Type B pancreatic cell (in vitro differentiated cells): ENCODE measurements around the gene BTAF1. TPM values are rescaled to one million over a fixed set of nuclear protein-coding genes. Genes with fewer than 3 reads are reported as not detected.

ENCODE experiments used
- DNase-seq: peaks from one replicate; pipeline ENCODE4 v3.0.0; 2021; ENCODE audit warnings: mixed read lengths; ENCODE audit not compliant: unreplicated experiment; ENCODE audit errors: extremely low spot score
- H3K27ac Mint-ChIP-seq: 2 replicates; pipeline ENCODE4 v1.8.0; 2021; ENCODE audit warnings: mild to moderate bottlenecking, mixed read lengths
- H3K27me3 Mint-ChIP-seq: 2 replicates; pipeline ENCODE4 v1.8.0; 2021; ENCODE audit warnings: mixed read lengths
- H3K36me3 Mint-ChIP-seq: 2 replicates; pipeline ENCODE4 v1.8.0; 2021; ENCODE audit warnings: mixed read lengths
- H3K4me1 Mint-ChIP-seq: one replicate; pipeline ENCODE4 v1.8.0; 2021; ENCODE audit warnings: mixed read lengths; ENCODE audit not compliant: unreplicated experiment
- H3K4me3 Mint-ChIP-seq: 2 replicates; pipeline ENCODE4 v1.8.0; 2021; ENCODE audit warnings: mild to moderate bottlenecking, mixed read lengths
- H3K9me3 Mint-ChIP-seq: 2 replicates; pipeline ENCODE4 v1.8.0; 2021; ENCODE audit warnings: mixed read lengths
- CTCF ChIP-seq: fragments of 200-600 bp; sonication (generic); conservative IDR thresholded peaks from 2 replicates; pipeline ENCODE4 v1.5.0; 2021; ENCODE audit warnings: antibody characterized with exemption, mild to moderate bottlenecking
- total RNA-seq: library from RNA; stranded (reverse); gene quantifications from 2 replicates; pipeline ENCODE4 v1.2.1, GENCODE V29; 2021; ENCODE audit warnings: low replicate concordance

The BTAF1 gene
- total RNA-seq, 1 donor from 2014 or later = 34.7 TPM

- H3K36me3 Mint-ChIP-seq = peaks cover 53% of the 10 kb centered on the region
- H3K4me1 Mint-ChIP-seq = no peaks in the 10 kb centered on the region
- H3K27ac Mint-ChIP-seq = no peak overlapping the region
- TF ChIP-seq CTCF = no peak
- H3K4me3 Mint-ChIP-seq = no peak overlapping the region
- no peak for DNase-seq
- H3K9me3 Mint-ChIP-seq = peaks cover 5% of the 10 kb centered on the region
- H3K27me3 Mint-ChIP-seq = no peaks in the 10 kb centered on the region
Observed at GRCh38 chr10:92001995-92002394, 78.4 kb downstream of the BTAF1 start.

GRCh38 chr10:92003258-92003657 lies 79.7 kb downstream of the BTAF1 start:
- H3K4me3 Mint-ChIP-seq = no peak overlapping the region
- DNase-seq = no peak
- peaks cover 46% of the 10 kb centered on the region for H3K36me3 Mint-ChIP-seq
- no peak for TF ChIP-seq CTCF
- peaks cover 5% of the 10 kb centered on the region for H3K9me3 Mint-ChIP-seq
- H3K27ac Mint-ChIP-seq = no peak overlapping the region
- no peaks in the 10 kb centered on the region for H3K4me1 Mint-ChIP-seq
- H3K27me3 Mint-ChIP-seq = no peaks in the 10 kb centered on the region

- peaks cover 41% of the 10 kb centered on the region for H3K36me3 Mint-ChIP-seq
- no peak overlapping the region for H3K27ac Mint-ChIP-seq
- peaks cover 5% of the 10 kb centered on the region for H3K9me3 Mint-ChIP-seq
- no peak overlapping the region for H3K4me3 Mint-ChIP-seq
- no peaks in the 10 kb centered on the region for H3K27me3 Mint-ChIP-seq
- TF ChIP-seq CTCF = no peak
- no peaks in the 10 kb centered on the region for H3K4me1 Mint-ChIP-seq
- no peak for DNase-seq
Observed at GRCh38 chr10:92005978-92006377, 82.4 kb downstream of the BTAF1 start.

GRCh38 chr10:92009445-92009844 lies 85.9 kb downstream of the BTAF1 start:
- H3K27ac Mint-ChIP-seq = no peak overlapping the region
- H3K27me3 Mint-ChIP-seq = no peaks in the 10 kb centered on the region
- no peak for TF ChIP-seq CTCF
- no peaks in the 10 kb centered on the region for H3K4me1 Mint-ChIP-seq
- no peak for DNase-seq
- H3K9me3 Mint-ChIP-seq = no peaks in the 10 kb centered on the region
- peaks cover 31% of the 10 kb centered on the region for H3K36me3 Mint-ChIP-seq
- H3K4me3 Mint-ChIP-seq = no peak overlapping the region

GRCh38 chr10:92010047-92010735 lies 86.6 kb downstream of the BTAF1 start:
- no peaks in the 10 kb centered on the region for H3K4me1 Mint-ChIP-seq
- H3K4me3 Mint-ChIP-seq = no peak overlapping the region
- TF ChIP-seq CTCF = no peak
- H3K27ac Mint-ChIP-seq = no peak overlapping the region
- no peaks in the 10 kb centered on the region for H3K9me3 Mint-ChIP-seq
- no peaks in the 10 kb centered on the region for H3K27me3 Mint-ChIP-seq
- H3K36me3 Mint-ChIP-seq = peaks cover 23% of the 10 kb centered on the region
- DNase-seq = no peak
